RWPE2 (cell line): ENCODE measurements around the gene DTD2.

Source experiments
- ATAC-seq: fragments of 200-7000 bp; cut with Tn5 transposase; 3 replicates; pipeline ENCODE4 v1.9.1; 2021; ENCODE audit warnings: low read depth
- DNase-seq: peaks from one replicate; pipeline ENCODE4 v3.0.0-alpha.2; 2020; ENCODE audit warnings: low spot score
- H3K27ac ChIP-seq: fragments of 450-650 bp; 2 replicates; pipeline ENCODE4 v1.5.1; 2017; ENCODE audit warnings: mild to moderate bottlenecking; ENCODE audit not compliant: poor library complexity, severe bottlenecking
- H3K27me3 ChIP-seq: fragments of 250-450 bp; sonication (Bioruptor Pico); 2 replicates; pipeline ENCODE4 v1.5.1; 2021; ENCODE audit warnings: mild to moderate bottlenecking, moderate library complexity; ENCODE audit not compliant: insufficient read depth, poor library complexity, severe bottlenecking
- H3K36me3 ChIP-seq: fragments of 250-450 bp; sonication (Bioruptor Pico); 2 replicates; pipeline ENCODE4 v1.5.1; 2020; ENCODE audit warnings: low read depth, mild to moderate bottlenecking, moderate library complexity
- H3K4me1 ChIP-seq: fragments of 250-450 bp; sonication (Bioruptor Pico); 2 replicates; pipeline ENCODE4 v1.5.1; 2021; ENCODE audit warnings: mild to moderate bottlenecking, moderate library complexity; ENCODE audit not compliant: insufficient read depth, poor library complexity, severe bottlenecking
- H3K4me3 ChIP-seq: fragments of 250-450 bp; sonication (Bioruptor Pico); 2 replicates; pipeline ENCODE4 v1.5.1; 2021; ENCODE audit warnings: mild to moderate bottlenecking, moderate library complexity; ENCODE audit not compliant: severe bottlenecking
- H3K9me3 ChIP-seq: fragments of 250-450 bp; sonication (Bioruptor Pico); 2 replicates; pipeline ENCODE4 v1.5.1; 2021; ENCODE audit warnings: mild to moderate bottlenecking, moderate library complexity; ENCODE audit not compliant: severe bottlenecking
- TF ChIP-seq, protein P1 (sequence below): fragments of 450-650 bp; IDR thresholded peaks from one replicate; pipeline ENCODE4 v1.5.1; 2017; ENCODE audit warnings: mild to moderate bottlenecking, moderate library complexity; ENCODE audit not compliant: poor library complexity, severe bottlenecking

DTD2 gene

GRCh38 chr14:31461545-31461944, 4.2 kb upstream of the DTD2 start:
- H3K4me1 ChIP-seq = peaks cover 8% of the 10 kb centered on the region
- TF ChIP-seq, protein P1, sequence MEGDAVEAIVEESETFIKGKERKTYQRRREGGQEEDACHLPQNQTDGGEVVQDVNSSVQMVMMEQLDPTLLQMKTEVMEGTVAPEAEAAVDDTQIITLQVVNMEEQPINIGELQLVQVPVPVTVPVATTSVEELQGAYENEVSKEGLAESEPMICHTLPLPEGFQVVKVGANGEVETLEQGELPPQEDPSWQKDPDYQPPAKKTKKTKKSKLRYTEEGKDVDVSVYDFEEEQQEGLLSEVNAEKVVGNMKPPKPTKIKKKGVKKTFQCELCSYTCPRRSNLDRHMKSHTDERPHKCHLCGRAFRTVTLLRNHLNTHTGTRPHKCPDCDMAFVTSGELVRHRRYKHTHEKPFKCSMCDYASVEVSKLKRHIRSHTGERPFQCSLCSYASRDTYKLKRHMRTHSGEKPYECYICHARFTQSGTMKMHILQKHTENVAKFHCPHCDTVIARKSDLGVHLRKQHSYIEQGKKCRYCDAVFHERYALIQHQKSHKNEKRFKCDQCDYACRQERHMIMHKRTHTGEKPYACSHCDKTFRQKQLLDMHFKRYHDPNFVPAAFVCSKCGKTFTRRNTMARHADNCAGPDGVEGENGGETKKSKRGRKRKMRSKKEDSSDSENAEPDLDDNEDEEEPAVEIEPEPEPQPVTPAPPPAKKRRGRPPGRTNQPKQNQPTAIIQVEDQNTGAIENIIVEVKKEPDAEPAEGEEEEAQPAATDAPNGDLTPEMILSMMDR = no peak
- H3K36me3 ChIP-seq = no peaks in the 10 kb centered on the region
- H3K27ac ChIP-seq = no peak overlapping the region
- H3K4me3 ChIP-seq = no peak overlapping the region
- DNase-seq (no peak), ATAC-seq (no peak)
- no peaks in the 10 kb centered on the region for H3K27me3 ChIP-seq
- no peaks in the 10 kb centered on the region for H3K9me3 ChIP-seq

DNA sequence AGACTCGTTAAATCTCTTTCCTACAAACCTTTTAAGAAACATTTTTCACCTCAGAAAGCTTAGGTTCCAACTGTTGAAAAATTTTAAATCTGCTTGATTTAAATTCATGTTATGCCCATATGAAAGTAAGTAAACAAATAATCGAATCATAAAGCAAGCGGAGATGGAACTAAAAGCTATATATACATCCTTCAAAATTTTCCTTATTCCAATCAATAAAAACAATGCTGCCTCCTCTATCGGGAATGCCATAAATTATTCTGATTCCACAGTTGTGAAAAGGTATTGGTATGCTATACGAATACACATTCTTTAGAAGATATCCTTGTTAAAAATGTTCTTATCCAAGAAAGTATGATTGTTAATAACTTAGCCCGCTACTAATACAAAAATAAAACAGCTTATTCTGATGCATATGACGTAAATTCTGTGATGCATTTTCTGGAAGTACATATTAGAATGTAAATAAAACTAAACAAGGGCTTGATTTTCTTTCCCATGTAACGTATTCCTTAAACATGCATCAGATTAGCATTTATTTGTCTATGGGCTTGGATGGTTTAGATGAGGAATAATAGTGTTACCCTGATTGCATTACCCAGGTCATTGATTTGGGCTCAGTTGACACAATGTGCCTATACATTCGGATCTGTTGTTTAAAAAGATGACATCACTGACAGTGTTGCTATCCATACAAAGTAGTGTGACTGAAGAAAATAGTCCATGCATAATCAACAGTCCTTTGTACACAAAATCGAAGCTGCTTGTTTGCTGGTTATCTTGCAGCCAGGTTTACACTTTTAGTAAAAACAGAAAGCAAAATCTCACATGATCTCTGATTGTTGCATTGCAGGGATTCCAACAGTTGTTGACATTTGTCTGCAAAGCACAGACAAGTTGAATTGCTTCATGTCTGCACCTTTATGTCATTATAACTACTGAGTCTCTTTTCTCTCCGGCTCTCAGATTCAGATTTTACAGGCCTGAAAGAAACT, 656 bp upstream of the DTD2 start:
- H3K4me1 ChIP-seq = peaks cover 12% of the 10 kb centered on the region
- H3K36me3 ChIP-seq = 0 out of 2 replicates have a peak, but pooled peaks cover 5% of the 10 kb centered on the region
- no peak for DNase-seq
- peak overlapping the region; percentile 59 for H3K4me3 ChIP-seq
- H3K27me3 ChIP-seq = no peaks in the 10 kb centered on the region
- no peaks in the 10 kb centered on the region for H3K9me3 ChIP-seq
- peak overlapping the region; percentile 48 for H3K27ac ChIP-seq
- ATAC-seq = no peak
- TF ChIP-seq, protein P1 = no peak

DNA sequence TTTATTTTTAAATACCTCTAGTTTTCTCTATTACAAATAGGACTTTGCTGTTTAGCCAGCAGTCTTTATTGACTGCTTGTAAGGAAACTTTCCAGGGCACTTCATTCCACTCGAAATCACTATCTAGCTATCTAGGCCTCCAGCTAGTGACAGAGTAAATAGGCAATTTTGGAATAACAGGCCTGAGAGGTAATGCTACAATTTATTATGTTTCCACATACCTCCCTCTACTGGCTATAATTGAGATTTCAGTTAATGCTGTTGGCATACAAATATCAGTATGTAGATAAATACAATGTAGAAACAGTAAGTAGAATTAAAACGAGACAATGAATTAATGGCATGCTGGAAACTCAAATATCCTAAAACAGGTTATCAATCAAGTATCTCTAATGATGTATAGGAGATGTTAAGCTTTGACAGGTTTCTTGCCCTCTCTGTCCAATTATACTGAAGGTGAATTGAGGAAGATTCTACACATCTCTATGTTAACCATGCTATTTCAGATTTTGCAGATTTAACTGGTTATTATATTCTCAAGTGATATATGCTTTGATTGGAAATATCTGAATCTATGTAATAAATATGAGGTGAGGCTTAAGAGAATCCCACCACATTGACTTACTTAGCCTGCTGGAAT, 7.2 kb downstream of the DTD2 start:
- ATAC-seq = peak; percentile 72
- DNase-seq = no peak

DNA sequence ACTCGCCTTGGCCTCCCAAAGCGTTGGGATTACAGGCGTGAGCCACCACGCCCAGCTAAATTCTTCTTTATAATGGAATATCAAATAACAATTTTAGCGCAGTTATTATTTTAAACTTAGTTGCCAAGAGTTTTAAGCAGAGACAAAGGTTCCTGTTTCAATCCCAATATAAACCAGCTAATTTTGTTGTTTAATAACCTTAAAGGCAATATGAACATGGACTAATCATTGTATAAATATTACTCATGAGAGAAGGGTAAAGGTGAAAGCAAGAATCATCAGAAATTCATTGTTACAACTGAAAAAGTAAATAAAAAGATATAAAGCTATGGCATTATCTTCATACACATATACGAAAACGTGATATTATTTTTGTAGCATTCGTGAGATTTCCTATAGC, 8.2 kb downstream of the DTD2 start:
- H3K36me3 ChIP-seq = peaks cover 54% of the 10 kb centered on the region
- H3K9me3 ChIP-seq = no peaks in the 10 kb centered on the region
- TF ChIP-seq, protein P1 = no peak
- ATAC-seq (no peak), DNase-seq (no peak)
- H3K4me3 ChIP-seq = no peak overlapping the region
- H3K27ac ChIP-seq = no peak overlapping the region
- no peaks in the 10 kb centered on the region for H3K27me3 ChIP-seq
- no peaks in the 10 kb centered on the region for H3K4me1 ChIP-seq

More for the DNA sequence above, 7.2 kb downstream of the DTD2 start:
- no peaks in the 10 kb centered on the region for H3K27me3 ChIP-seq
- H3K36me3 ChIP-seq = peaks cover 54% of the 10 kb centered on the region
- H3K27ac ChIP-seq = no peak overlapping the region
- TF ChIP-seq, protein P1 = peak; percentile 84
- no peaks in the 10 kb centered on the region for H3K9me3 ChIP-seq
- H3K4me1 ChIP-seq = peaks cover 4% of the 10 kb centered on the region
- no peak overlapping the region for H3K4me3 ChIP-seq
